HEK293T (cell line): ENCODE measurements around the gene SURF1.

Source experiments
- BHLHE40 ChIP-seq: fragments of 450-650 bp; IDR thresholded peaks from 2 replicates; pipeline ENCODE4 v1.6.1; 2016; ENCODE audit warnings: mild to moderate bottlenecking, moderate library complexity, borderline replicate concordance
- CTBP1 ChIP-seq: fragments of 450-650 bp; IDR thresholded peaks from 2 replicates; pipeline ENCODE4 v1.6.1; 2016; ENCODE audit warnings: borderline replicate concordance
- FOXA1 ChIP-seq: fragments of 450-650 bp; IDR thresholded peaks from 2 replicates; pipeline ENCODE4 v1.6.1; 2016; ENCODE audit warnings: mild to moderate bottlenecking
- NFRKB ChIP-seq: fragments of 450-650 bp; IDR thresholded peaks from 2 replicates; pipeline ENCODE4 v1.6.1; 2016; ENCODE audit warnings: mild to moderate bottlenecking, moderate library complexity
- PKNOX1 ChIP-seq: fragments of 450-650 bp; IDR thresholded peaks from 2 replicates; pipeline ENCODE4 v1.6.1; 2016
- SP1 ChIP-seq: fragments of 450-650 bp; IDR thresholded peaks from 2 replicates; pipeline ENCODE4 v1.6.1; 2017
- ZNF384 ChIP-seq: fragments of 450-650 bp; IDR thresholded peaks from 2 replicates; pipeline ENCODE4 v1.6.1; 2016

DNA sequence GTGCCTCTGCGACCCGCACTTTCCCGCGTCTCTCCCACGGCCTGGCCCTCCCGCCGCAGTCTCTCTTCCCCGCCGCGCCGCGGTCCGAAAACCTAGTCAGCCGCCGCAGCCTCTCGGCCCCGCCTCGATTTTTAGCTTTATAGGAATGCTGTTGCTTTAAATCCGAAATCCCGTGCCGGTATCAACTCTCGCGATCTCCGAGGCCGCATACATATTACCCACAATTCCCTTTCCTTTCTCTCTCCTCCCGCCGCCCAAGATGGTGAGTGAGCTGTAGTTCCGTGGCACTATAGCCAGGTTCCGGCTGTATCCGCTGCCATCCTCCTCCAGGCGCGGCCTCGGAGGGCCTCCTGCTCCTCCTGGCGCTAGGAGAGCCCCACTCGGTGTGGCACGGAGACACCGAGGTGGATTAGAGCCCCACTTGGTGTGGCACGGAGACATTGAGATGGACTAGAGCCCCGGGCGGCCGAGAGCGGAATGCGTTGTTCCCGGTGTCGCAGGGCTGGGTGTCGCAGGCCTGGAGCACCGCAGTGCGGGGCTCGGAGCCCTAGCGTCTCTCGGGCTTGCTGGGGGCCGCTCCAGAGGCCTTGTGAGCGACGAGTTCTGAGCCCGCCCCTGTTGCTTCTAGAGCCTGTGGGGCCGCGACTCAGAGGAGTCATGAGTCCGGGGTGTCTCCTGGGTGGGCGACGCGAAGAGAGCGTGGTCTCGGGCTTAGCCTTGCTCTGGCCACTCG, 8.1 kb downstream of the SURF1 start, which contains the start of the genes MED22 and RPL7A:
- TF ChIP-seq FOXA1 (no peak), ZNF384 (no peak), CTBP1 (no peak; the same call in 1 of the 2 replicates), PKNOX1 (no peak), SP1 (no peak), NFRKB (peak; percentile 92), BHLHE40 (no peak)
